ENCODE measurements around the gene SDK1. TPM values are rescaled to one million over a fixed set of nuclear protein-coding genes. Genes with fewer than 3 reads are reported as not detected.

The SDK1 gene
- total RNA-seq, 1 donor: 0.43 TPM

- TF ChIP-seq CTCF (IDR thresholded peaks at IDR 0.05; ENCODE audit: insufficient read depth, low read depth, low read length): no peak
These were observed 26.0 kb downstream of the SDK1 start for GRCh38 chr7:3327099-3327498.

GRCh38 chr7:3327655-3328054, 26.6 kb downstream of the SDK1 start:
- no peak overlapping the region for H3K4me3 ChIP-seq (ENCODE audit: low read depth, low read length)
- TF ChIP-seq CTCF (IDR thresholded peaks at IDR 0.05; ENCODE audit: insufficient read depth, low read depth, low read length): no peak
- no peak for DNase-seq (ENCODE audit: low read depth)

More at GRCh38 chr7:3327099-3327498, 26.0 kb downstream of the SDK1 start:
- no peak for DNase-seq (ENCODE audit: low read depth)
- no peak overlapping the region for H3K4me3 ChIP-seq (ENCODE audit: low read depth, low read length)

GRCh38 chr7:3332308-3332707, 31.3 kb downstream of the SDK1 start:
- DNase-seq (ENCODE audit: low read depth): no peak
- H3K4me3 ChIP-seq (ENCODE audit: low read depth, low read length): no peak overlapping the region
- no peak for TF ChIP-seq CTCF (IDR thresholded peaks at IDR 0.05; ENCODE audit: insufficient read depth, low read depth, low read length)

GRCh38 chr7:3333861-3334260, 32.8 kb downstream of the SDK1 start:
- no peak for DNase-seq (ENCODE audit: low read depth)
- no peak overlapping the region for H3K4me3 ChIP-seq (ENCODE audit: low read depth, low read length)
- TF ChIP-seq CTCF (IDR thresholded peaks at IDR 0.05; ENCODE audit: insufficient read depth, low read depth, low read length): no peak

GRCh38 chr7:3336042-3336665, 35.1 kb downstream of the SDK1 start:
- no peak overlapping the region for H3K4me3 ChIP-seq (ENCODE audit: low read depth, low read length)
- DNase-seq (ENCODE audit: low read depth): no peak
- no peak for TF ChIP-seq CTCF (IDR thresholded peaks at IDR 0.05; ENCODE audit: insufficient read depth, low read depth, low read length)

- no peak for TF ChIP-seq CTCF (IDR thresholded peaks at IDR 0.05; ENCODE audit: insufficient read depth, low read depth, low read length)
- no peak overlapping the region for H3K4me3 ChIP-seq (ENCODE audit: low read depth, low read length)
- no peak for DNase-seq (ENCODE audit: low read depth)
These were observed 37.1 kb downstream of the SDK1 start for GRCh38 chr7:3338161-3338560.
